Suprapubic skin (tissue), 3 donors: ENCODE measurements around the gene ELN.

Experiments
- CTCF ChIP-seq, 2 donors: fragments of 200-600 bp in 1 of 2; fragments of 450-650 bp in 1 of 2; sonication (generic) in 1 of 2; IDR thresholded peaks; one replicate each; pipeline ENCODE4 v1.5.1; 2016 to 2019; ENCODE audit warnings: antibody characterized with exemption in 2 of 2, mild to moderate bottlenecking in 1 of 2, moderate library complexity in 1 of 2
- POLR2A ChIP-seq, 2 donors: fragments of 450-650 bp; IDR thresholded peaks; one replicate each; pipeline ENCODE4 v1.6.1; 2017; ENCODE audit warnings: antibody characterized with exemption in 2 of 2, mild to moderate bottlenecking in 2 of 2, moderate library complexity in 2 of 2

- TF ChIP-seq POLR2A (IDR thresholded peaks at IDR 0.05) = no peak
- TF ChIP-seq CTCF (IDR thresholded peaks at IDR 0.05) = no peak
These were observed 21.9 kb upstream of the ELN start for GRCh38 chr7:74006032-74006431.
